Ascending aorta (tissue), 2 donors: ENCODE measurements around the gene ADAMTS2. TPM values are rescaled to one million over a fixed set of nuclear protein-coding genes. Genes with fewer than 3 reads are reported as not detected.

Experiments
- DNase-seq, 2 donors: peaks; one replicate each; pipeline ENCODE4 v3.0.0-alpha.2; 2019; ENCODE audit warnings: low spot score in 2 of 2
- H3K27ac ChIP-seq, 2 donors: fragments of 200-600 bp; sonication (generic); one replicate each; pipeline ENCODE4 v1.5.1; 2016 to 2017; ENCODE audit warnings: mild to moderate bottlenecking in 1 of 2
- H3K27me3 ChIP-seq: fragments of 200-600 bp; sonication (generic); one replicate; pipeline ENCODE4 v1.5.1; 2017
- H3K36me3 ChIP-seq, 2 donors: fragments of 200-600 bp; sonication (generic); one replicate each; pipeline ENCODE4 v1.5.1; 2016
- H3K4me1 ChIP-seq, 2 donors: fragments of 200-600 bp; sonication (generic); one replicate each; pipeline ENCODE4 v1.5.1; 2016 to 2017; ENCODE audit warnings: mild to moderate bottlenecking in 1 of 2
- H3K4me3 ChIP-seq, 2 donors: fragments of 200-600 bp; sonication (generic); one replicate each; pipeline ENCODE4 v1.5.1; 2016 to 2017; ENCODE audit warnings: mild to moderate bottlenecking in 1 of 2
- H3K9me3 ChIP-seq, 2 donors: fragments of 200-600 bp; sonication (generic); one replicate each; pipeline ENCODE4 v1.5.1; 2016
- CTCF ChIP-seq, 3 experiments: fragments of 200-600 bp in 2 of 3; fragments of 450-650 bp in 1 of 3; sonication (generic) in 2 of 3; IDR thresholded peaks; one replicate each; pipeline ENCODE4 v1.5.1; 2016 to 2019; ENCODE audit warnings: antibody characterized with exemption in 3 of 3, mild to moderate bottlenecking in 1 of 3, moderate library complexity in 1 of 3
- intact Hi-C: fragments of 100-400 bp; cut with DNase I; formaldehyde crosslinking; loops from one replicate; pipeline ENCODE4 v1.15.1; 2023
- total RNA-seq: library from RNA; depleted of rRNA; stranded (reverse); fragments of >200 nt; gene quantifications from one replicate; pipeline ENCODE4 v1.1.0, GENCODE V29; 2016

The ADAMTS2 gene
- total RNA-seq, 1 donor from 2014 or later, result 51.0 TPM

DNA sequence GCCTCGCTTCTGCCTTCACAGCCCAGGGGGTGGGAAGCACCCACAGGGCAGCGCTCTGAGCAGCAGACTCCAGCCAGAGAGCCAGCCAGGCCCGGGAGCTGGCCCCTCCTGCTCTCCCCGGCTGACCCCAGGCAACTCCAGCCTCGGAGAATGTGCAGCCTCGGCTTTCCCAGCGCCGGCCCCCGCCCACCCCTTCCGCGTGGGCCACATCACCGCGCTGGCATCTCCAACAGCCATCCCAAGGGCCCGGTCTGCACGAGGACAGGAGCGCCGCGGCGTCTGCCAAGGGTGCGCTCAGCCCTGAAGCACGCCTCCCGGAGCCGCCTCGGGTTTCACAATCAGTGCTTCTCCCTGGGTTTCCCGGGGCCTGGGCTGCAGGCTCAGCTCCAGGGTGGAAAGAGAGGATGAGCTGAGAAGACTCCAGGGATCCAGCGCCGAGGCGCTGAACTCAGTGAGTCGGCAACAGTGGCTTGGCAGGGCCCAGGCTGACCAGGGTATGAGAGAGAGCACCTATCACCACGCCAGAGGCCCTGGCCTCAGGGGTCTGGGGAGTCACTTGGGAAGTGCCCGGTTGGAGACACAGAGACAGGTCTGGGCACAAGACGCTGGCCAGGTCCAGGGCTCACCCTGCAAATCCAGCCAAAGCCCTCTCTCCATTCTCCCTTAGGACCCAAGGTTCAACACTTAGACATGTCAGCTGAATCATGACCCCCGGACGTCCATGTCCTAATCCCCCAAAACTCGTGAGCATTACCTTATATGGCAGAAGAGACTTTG lies 79.6 kb downstream of the ADAMTS2 start:
- Histone ChIP-seq H3K4me3 (peak overlapping the region in 1 of 2 donors; percentile 48), H3K36me3 (no peaks in the 10 kb centered on the region), H3K9me3 (no peaks in the 10 kb centered on the region), H3K27ac (peak overlapping the region; percentile 73 to 75), H3K4me1 (peaks cover 18 to 33% of the 10 kb centered on the region in 2 donors), H3K27me3 (no peaks in the 10 kb centered on the region)
- intact Hi-C loops, result loop anchor here (1.0 to 10.0 kb wide), 4 partner anchors 29 to 289 kb away; partner anchors contain the start of genes ADAMTS2 and RUFY1
- peak; percentile 86 to 99 for DNase-seq
- TF ChIP-seq CTCF (IDR thresholded peaks at IDR 0.05), result no peak

DNA sequence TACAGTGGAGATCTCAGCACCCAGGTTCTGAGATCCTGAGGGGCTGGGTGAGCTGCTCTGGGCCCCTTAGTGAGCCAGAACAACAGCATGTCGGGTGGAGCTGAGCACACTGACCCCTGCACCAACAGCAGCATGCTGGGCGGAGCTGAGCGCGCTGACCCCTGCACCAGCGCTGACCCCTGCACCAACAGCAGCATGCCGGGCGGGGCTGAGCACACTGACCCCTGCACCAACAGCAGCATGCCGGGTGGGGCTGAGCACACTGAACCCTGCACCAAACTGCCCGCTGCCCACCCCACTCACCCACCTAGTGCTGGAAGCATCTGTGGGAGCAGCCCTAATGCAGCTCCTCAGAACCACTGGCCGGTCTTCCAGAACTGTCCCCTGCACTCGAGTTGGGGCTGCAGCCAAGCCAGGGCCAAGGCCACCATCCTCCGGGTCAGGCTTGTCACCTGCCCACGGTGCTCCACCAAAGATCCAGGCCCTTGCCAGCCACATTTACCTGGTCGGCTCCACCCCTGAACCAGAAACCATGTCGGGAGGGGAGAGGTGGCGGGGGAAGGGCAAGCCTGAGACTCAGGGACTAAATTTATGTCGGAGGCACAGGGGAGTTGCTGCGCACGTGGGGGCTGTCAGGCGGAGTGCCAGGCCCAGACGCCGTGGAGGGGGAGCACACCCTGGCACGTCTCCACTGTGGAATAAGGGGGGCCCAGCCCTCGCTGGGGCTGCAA lies 80.3 kb downstream of the ADAMTS2 start:
- intact Hi-C loops, result loop anchor here (1.0 to 10.0 kb wide), 3 partner anchors 47 to 290 kb away; partner anchors contain the start of genes ADAMTS2 and RUFY1
- no peak for DNase-seq
- no peaks in the 10 kb centered on the region for H3K27me3 ChIP-seq
- H3K4me3 ChIP-seq, result peak overlapping the region in 1 of 2 donors; percentile 48
- no peaks in the 10 kb centered on the region for H3K9me3 ChIP-seq
- H3K4me1 ChIP-seq, result peaks cover 13 to 26% of the 10 kb centered on the region in 2 donors
- no peak for TF ChIP-seq CTCF (IDR thresholded peaks at IDR 0.05)
- no peaks in the 10 kb centered on the region for H3K36me3 ChIP-seq
- H3K27ac ChIP-seq, result peak overlapping the region; percentile 28 to 64

DNA sequence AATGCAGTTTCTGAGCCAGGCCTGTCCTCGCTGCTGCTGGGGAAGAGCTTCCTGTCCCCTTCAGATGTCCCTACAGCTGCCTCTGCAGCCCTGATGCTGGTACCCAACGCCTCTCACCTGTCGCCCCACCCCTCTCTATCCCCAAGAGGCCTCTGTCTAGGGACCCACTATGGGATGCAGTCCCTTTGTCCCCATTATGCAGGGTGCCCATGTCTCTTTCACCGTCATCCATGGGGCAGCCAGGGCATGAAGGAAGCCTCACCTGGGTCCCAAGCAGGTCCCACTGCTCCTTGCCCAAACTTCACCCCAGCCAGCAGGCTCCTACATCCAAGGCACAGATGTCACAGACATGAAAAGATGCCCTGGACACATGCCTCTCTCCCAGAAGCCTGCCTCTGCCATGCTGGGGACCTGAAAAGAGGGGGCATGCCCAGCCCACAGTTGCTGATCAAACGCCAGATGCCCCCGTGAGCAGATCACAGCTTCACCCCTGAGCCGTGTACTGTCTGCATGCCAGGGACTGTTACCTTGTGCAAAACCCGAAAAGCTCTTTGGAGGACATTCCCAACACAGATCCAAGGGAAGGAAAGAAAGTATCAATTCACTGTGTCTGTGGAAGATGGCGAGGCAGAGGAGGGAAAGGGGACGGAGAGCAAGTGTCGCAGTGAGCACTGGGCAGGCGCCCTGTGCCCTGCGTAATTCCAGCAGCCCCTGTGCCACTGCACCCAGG lies 81.0 kb downstream of the ADAMTS2 start:
- Histone ChIP-seq H3K9me3 (no peaks in the 10 kb centered on the region), H3K27me3 (no peaks in the 10 kb centered on the region), H3K27ac (no peak overlapping the region), H3K36me3 (no peaks in the 10 kb centered on the region), H3K4me1 (peaks cover 13 to 26% of the 10 kb centered on the region in 2 donors), H3K4me3 (no peak overlapping the region)
- intact Hi-C loops, result loop anchor here (10.0 kb wide), 1 partner anchor 291 kb away; the partner anchor contains the start of gene RUFY1
- no peak for TF ChIP-seq CTCF (IDR thresholded peaks at IDR 0.05)
- DNase-seq, result peak in 1 of 2 donors; percentile 58

GRCh38 chr5:179263391-179264052 lies 81.7 kb downstream of the ADAMTS2 start:
- Histone ChIP-seq H3K36me3 (no peaks in the 10 kb centered on the region), H3K4me3 (no peak overlapping the region), H3K4me1 (peaks cover 13 to 26% of the 10 kb centered on the region in 2 donors), H3K27ac (no peak overlapping the region), H3K9me3 (no peaks in the 10 kb centered on the region), H3K27me3 (no peaks in the 10 kb centered on the region)
- DNase-seq, result peak in 1 of 2 donors; percentile 38
- intact Hi-C loops, result loop anchor here (10.0 kb wide), 1 partner anchor 291 kb away; the partner anchor contains the start of gene RUFY1
- no peak for TF ChIP-seq CTCF (IDR thresholded peaks at IDR 0.05)
